Measurements from ENCODE around the gene HOXA1.

HOXA1 gene

GRCh38 chr7:27095897-27096767 is at the start of gene HOXA1:
HOXA1 (minus strand) TSS chr7:27096000; CDS start chr7:27095912, 88 bp downstream.
- peak; percentile 52 to 61 for DNase-seq (ENCODE audit: low read depth in 2 of 2)

- no peak for DNase-seq (ENCODE audit: low read depth in 2 of 2)
Observed at GRCh38 chr7:27145165-27145913, 49.5 kb upstream of the HOXA1 start.

- DNase-seq (ENCODE audit: low read depth in 2 of 2) = no peak
Observed at GRCh38 chr7:27144781-27145164, 49.0 kb upstream of the HOXA1 start.

GRCh38 chr7:27143950-27144780 is 48.4 kb upstream of the HOXA1 start:
- DNase-seq (ENCODE audit: low read depth in 2 of 2) = no peak

- DNase-seq (ENCODE audit: low read depth in 2 of 2) = no peak
Observed at GRCh38 chr7:27143023-27143949, 47.5 kb upstream of the HOXA1 start, which contains the start of gene HOXA5. HOXA5 (minus strand) TSS chr7:27143681; CDS start chr7:27143607, 74 bp downstream.

- no peak for DNase-seq (ENCODE audit: low read depth in 2 of 2)
Observed at GRCh38 chr7:27142580-27143022, 46.8 kb upstream of the HOXA1 start.

- DNase-seq (ENCODE audit: low read depth in 2 of 2) = no peak
Observed at GRCh38 chr7:27141923-27142579, 46.3 kb upstream of the HOXA1 start.

GRCh38 chr7:27141137-27141922 is 45.5 kb upstream of the HOXA1 start:
- no peak for DNase-seq (ENCODE audit: low read depth in 2 of 2)

- DNase-seq (ENCODE audit: low read depth in 2 of 2) = no peak
Observed at GRCh38 chr7:27140126-27140857, 44.5 kb upstream of the HOXA1 start.

GRCh38 chr7:27139334-27140125 is 43.7 kb upstream of the HOXA1 start:
- no peak for DNase-seq (ENCODE audit: low read depth in 2 of 2)

GRCh38 chr7:27138985-27139333 is 43.2 kb upstream of the HOXA1 start:
- DNase-seq (ENCODE audit: low read depth in 2 of 2) = no peak

GRCh38 chr7:27138472-27138871 is 42.7 kb upstream of the HOXA1 start:
- DNase-seq (ENCODE audit: low read depth in 2 of 2) = no peak

GRCh38 chr7:27137640-27138315 is 42.0 kb upstream of the HOXA1 start:
- DNase-seq (ENCODE audit: low read depth in 2 of 2) = no peak

GRCh38 chr7:27134392-27134791 is 38.6 kb upstream of the HOXA1 start:
- no peak for DNase-seq (ENCODE audit: low read depth in 2 of 2)

- DNase-seq (ENCODE audit: low read depth in 2 of 2) = no peak
Observed at GRCh38 chr7:27133409-27134231, 37.8 kb upstream of the HOXA1 start.

- no peak for DNase-seq (ENCODE audit: low read depth in 2 of 2)
Observed at GRCh38 chr7:27132978-27133377, 37.2 kb upstream of the HOXA1 start.

- DNase-seq (ENCODE audit: low read depth in 2 of 2) = no peak
Observed at GRCh38 chr7:27132214-27132613, 36.4 kb upstream of the HOXA1 start.
